ENCODE results near the gene TPSG1.
"Not testable (repeated sequence)": the region's sequence is repeated elsewhere in the genome, so short reads cannot be mapped to it uniquely, and the experiment has no call there.

DNA sequence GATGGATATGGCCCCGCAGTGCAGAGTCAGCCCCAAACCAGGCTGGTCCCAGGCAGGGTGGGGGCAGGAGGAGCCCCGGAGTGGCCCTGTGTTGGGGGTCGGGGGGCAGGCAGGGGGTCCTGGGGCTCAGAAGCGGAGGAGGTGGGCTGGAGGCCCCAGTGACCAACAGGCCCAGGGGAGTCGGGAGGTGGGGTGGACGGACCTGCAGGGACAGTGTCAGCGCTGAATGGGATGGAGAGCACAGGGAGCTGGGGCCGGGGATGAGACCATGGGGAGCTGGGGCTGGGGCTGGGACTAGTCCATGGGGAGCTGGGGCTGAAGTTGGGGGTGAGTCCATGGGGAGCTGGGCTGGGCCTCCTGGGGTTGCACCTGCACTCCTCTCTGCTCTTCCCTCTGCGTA, 14.5 kb upstream of the TPSG1 start:
- TF ChIP-seq, protein P1, sequence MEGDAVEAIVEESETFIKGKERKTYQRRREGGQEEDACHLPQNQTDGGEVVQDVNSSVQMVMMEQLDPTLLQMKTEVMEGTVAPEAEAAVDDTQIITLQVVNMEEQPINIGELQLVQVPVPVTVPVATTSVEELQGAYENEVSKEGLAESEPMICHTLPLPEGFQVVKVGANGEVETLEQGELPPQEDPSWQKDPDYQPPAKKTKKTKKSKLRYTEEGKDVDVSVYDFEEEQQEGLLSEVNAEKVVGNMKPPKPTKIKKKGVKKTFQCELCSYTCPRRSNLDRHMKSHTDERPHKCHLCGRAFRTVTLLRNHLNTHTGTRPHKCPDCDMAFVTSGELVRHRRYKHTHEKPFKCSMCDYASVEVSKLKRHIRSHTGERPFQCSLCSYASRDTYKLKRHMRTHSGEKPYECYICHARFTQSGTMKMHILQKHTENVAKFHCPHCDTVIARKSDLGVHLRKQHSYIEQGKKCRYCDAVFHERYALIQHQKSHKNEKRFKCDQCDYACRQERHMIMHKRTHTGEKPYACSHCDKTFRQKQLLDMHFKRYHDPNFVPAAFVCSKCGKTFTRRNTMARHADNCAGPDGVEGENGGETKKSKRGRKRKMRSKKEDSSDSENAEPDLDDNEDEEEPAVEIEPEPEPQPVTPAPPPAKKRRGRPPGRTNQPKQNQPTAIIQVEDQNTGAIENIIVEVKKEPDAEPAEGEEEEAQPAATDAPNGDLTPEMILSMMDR (IDR thresholded peaks at IDR 0.05; ENCODE audit: borderline replicate concordance, extremely low read depth, low read length, poor library complexity, severe bottlenecking) = not testable (repeated sequence)
- TF ChIP-seq EZH2 (IDR thresholded peaks at IDR 0.05; ENCODE audit: borderline replicate concordance, low read depth, low read length, severe bottlenecking) = not testable (repeated sequence)
